ENCODE measurements around the gene ZC3HAV1. TPM values are rescaled to one million over a fixed set of nuclear protein-coding genes. Genes with fewer than 3 reads are reported as not detected.
"Not testable (repeated sequence)": the region's sequence is repeated elsewhere in the genome, so short reads cannot be mapped to it uniquely, and the experiment has no call there.

ZC3HAV1 gene
- total and polyA plus RNA-seq, 9 of the 15 experiments (the other 6 are each of a cell fraction or from before 2014, with no cell fraction given): 11.9 to 40.5 (median 23.9) TPM

- TF ChIP-seq, protein P1, sequence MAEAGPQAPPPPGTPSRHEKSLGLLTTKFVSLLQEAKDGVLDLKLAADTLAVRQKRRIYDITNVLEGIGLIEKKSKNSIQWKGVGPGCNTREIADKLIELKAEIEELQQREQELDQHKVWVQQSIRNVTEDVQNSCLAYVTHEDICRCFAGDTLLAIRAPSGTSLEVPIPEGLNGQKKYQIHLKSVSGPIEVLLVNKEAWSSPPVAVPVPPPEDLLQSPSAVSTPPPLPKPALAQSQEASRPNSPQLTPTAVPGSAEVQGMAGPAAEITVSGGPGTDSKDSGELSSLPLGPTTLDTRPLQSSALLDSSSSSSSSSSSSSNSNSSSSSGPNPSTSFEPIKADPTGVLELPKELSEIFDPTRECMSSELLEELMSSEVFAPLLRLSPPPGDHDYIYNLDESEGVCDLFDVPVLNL (CRISPR knock-in tag; IDR thresholded peaks at IDR 0.05; ENCODE audit: low read depth): no peak
- TF ChIP-seq NCOA1 (IDR thresholded peaks at IDR 0.05; ENCODE audit: low read depth): no peak
These were observed 16.1 kb upstream of the ZC3HAV1 start (continued) for GRCh38 chr7:139125657-139126056.

DNA sequence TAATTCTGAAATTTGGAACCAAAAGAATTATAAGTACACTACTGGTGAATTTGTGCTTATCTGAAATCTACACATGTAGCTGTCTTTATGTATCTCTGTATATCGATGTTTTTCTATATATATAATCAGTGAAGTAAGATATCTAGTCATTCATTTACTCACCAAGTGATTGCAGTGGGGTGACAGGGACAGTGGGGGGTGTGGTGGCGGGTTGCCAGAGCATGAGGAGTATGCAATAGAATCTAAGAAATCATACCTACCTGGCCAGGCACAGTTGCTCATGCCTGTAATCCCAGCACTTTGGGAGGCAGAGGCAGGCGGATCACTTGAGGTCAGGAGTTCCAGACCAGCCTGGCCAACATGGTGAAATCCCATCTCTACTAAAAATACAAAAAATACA is 15.5 kb upstream of the ZC3HAV1 start:
- ChIA-PET CTCF (ENCODE audit: low intra/inter-chr PET ratio) (interaction anchor here (0.6 kb wide), 1 partner anchor 1123 kb away, joined by 4 read pairs; no protein-coding TSS in a partner anchor), POLR2A (interaction anchor here (0.6 to 2.8 kb wide), 7 partner anchors 8 to 158 kb away, joined by 3 to 12 read pairs (median 4); a partner anchor contains a TSS)
- H3K27me3 ChIP-seq (ENCODE audit: control insufficient read depth in 2 of 2, insufficient read depth in 2 of 2, low read length in 2 of 2); BruUV-seq (replicated peaks); DNase-seq (ENCODE audit: extremely low read depth in 1 of 4, low spot score in 3 of 4); H3K27ac ChIP-seq (ENCODE audit: extremely low read depth, low read depth, low read length); H4K20me1 ChIP-seq (replicated peaks; ENCODE audit: control insufficient read depth, insufficient read depth, low read length); H3K4me3 ChIP-seq; H2AFZ ChIP-seq (ENCODE audit: low read depth, low read length); H3K4me2 ChIP-seq (ENCODE audit: insufficient read depth, low read length); H3K9me1 ChIP-seq (ENCODE audit: control insufficient read depth, insufficient read depth, low read length); H3K9me3 ChIP-seq (replicated peaks; ENCODE audit: control insufficient read depth, insufficient read depth, low read depth, low read length); FAIRE-seq; H3K9ac ChIP-seq (ENCODE audit: insufficient read depth in 1 of 2, low read depth in 2 of 2, low read length in 2 of 2); ATAC-seq; in situ Hi-C loops (cut with MboI); H3K79me2 ChIP-seq (ENCODE audit: control insufficient read depth, insufficient read depth, low read length); H3K36me3 ChIP-seq (ENCODE audit: control insufficient read depth, insufficient read depth, low read length); TF ChIP-seq ZNF740 (tag; IDR thresholded peaks at IDR 0.05): not testable (repeated sequence)
- TF ChIP-seq ZNF24 (IDR thresholded peaks at IDR 0.05): 0 out of 2 replicates have a peak, but pooled peaks have one; percentile 42
- TF ChIP-seq ZNF740 (CRISPR knock-in tag; IDR thresholded peaks at IDR 0.05): peak; percentile 41; the same call in 1 of the 2 replicates
- peak; percentile 60 for TF ChIP-seq NFIC (IDR thresholded peaks at IDR 0.05)
- WGBS (ENCODE audit: insufficient coverage, low coverage, missing lambda C conversion rate): 47% methylated on average over 3 of the region's 3 CpGs
- peaks cover 8 to 20% of the 10 kb centered on the region in 2 experiments; a peak in 3 of 5 replicates for H3K4me1 ChIP-seq (replicated peaks in 1 of 2; ENCODE audit: control insufficient read depth in 2 of 2, insufficient read depth in 2 of 2, low read length in 2 of 2)
- intact Hi-C loops (cut with micrococcal nuclease): loop anchor here (1.0 to 5.0 kb wide), 3 partner anchors 16 to 50 kb away; partner anchors contain the start of gene ZC3HAV1

Data from K562 (cell line).